A549 (cell line): ENCODE data around the gene ATP5PD. TPM values are rescaled to one million over a fixed set of nuclear protein-coding genes. Genes with fewer than 3 reads are reported as not detected.
A peak's percentile ranks its signal among the peaks of the same experiment; 100 is the strongest.
"Not testable (repeated sequence)": the region's sequence is repeated elsewhere in the genome, so short reads cannot be mapped to it uniquely, and the experiment has no call there.

Experiments
- ATAC-seq, 2 experiments: fragments of 200-7000 bp in 1 of 2; fragments of >200 bp in 1 of 2; cut with Nextera tagmentation in 1 of 2; cut with Tn5 transposase in 1 of 2; 3 replicates each; pipeline versions ENCODE4 v1.8.0 to v1.9.1; 2018 to 2020; ENCODE audit warnings: mild to moderate bottlenecking in 1 of 2, moderate library complexity in 1 of 2
- CTCF ChIA-PET: fragments of 300-600 bp; sonication (Branson Sonifier 250); formaldehyde crosslinking; extraction: SDS; loops from one replicate; lab custom pipeline; 2021; ENCODE audit warnings: antibody characterized with exemption, inconsistent platforms; lab: Yijun Ruan, JAX
- POLR2A ChIA-PET: fragments of 350-600 bp; formaldehyde crosslinking; extraction: SDS; loops from one replicate; lab custom pipeline; 2021; ENCODE audit warnings: antibody characterized with exemption, inconsistent platforms; lab: Yijun Ruan, JAX
- DNase-seq, 2 experiments: peaks; one replicate each; pipeline versions ENCODE4 v3.0.0 to v3.0.0-alpha.2; 2011 to 2016; ENCODE audit warnings: low read depth in 1 of 2, low spot score in 1 of 2
- FAIRE-seq: peaks from 2 replicates; lab custom pipeline; 2011; peaks lifted over from hg19 to GRCh38; lab: Jason Lieb, UNC
- H3K27ac ChIP-seq, 2 experiments: fragments of >200 bp; sonication (Bioruptor Twin); formaldehyde crosslinking; 3 replicates each; pipeline ENCODE4 v1.5.1; 2016 to 2017
- H3K4me1 ChIP-seq: fragments of >200 bp; sonication (Bioruptor Twin); formaldehyde crosslinking; 3 replicates; pipeline ENCODE4 v1.6.1; 2016
- H3K4me2 ChIP-seq: fragments of >200 bp; sonication (Bioruptor Twin); formaldehyde crosslinking; 3 replicates; pipeline ENCODE4 v1.6.1; 2016
- H3K4me3 ChIP-seq: fragments of >200 bp; sonication (Bioruptor Twin); formaldehyde crosslinking; 3 replicates; pipeline ENCODE4 v1.5.1; 2016
- H3K9me3 ChIP-seq: fragments of >200 bp; sonication (Bioruptor Twin); formaldehyde crosslinking; 3 replicates; pipeline ENCODE4 v1.6.1; 2016
- ATOH8 ChIP-seq: fragments of 250-450 bp; sonication (Bioruptor Pico); IDR thresholded peaks from 2 replicates; pipeline ENCODE4 v1.5.0; 2020; ENCODE audit warnings: low read depth, mild to moderate bottlenecking, moderate library complexity
- HMGXB4 ChIP-seq: fragments of 250-450 bp; sonication (Bioruptor Pico); IDR thresholded peaks from 2 replicates; pipeline ENCODE4 v1.5.0; 2021; ENCODE audit warnings: mild to moderate bottlenecking, moderate library complexity, borderline replicate concordance
- MAFK ChIP-seq: fragments of 450-650 bp; IDR thresholded peaks from 2 replicates; pipeline ENCODE4 v1.6.1; 2014; ENCODE audit not compliant: partially characterized antibody
- NPAS2 ChIP-seq: fragments of 250-450 bp; sonication (Bioruptor Pico); IDR thresholded peaks from 2 replicates; pipeline ENCODE4 v1.8.0; 2022; ENCODE audit warnings: mild to moderate bottlenecking, moderate library complexity, borderline replicate concordance
- NR3C1 ChIP-seq: fragments of >200 bp; sonication (Bioruptor Twin); formaldehyde crosslinking; IDR thresholded peaks from 3 replicates; pipeline ENCODE4 v1.6.1; 2017
- RFX5 ChIP-seq: fragments of 450-650 bp; IDR thresholded peaks from 2 replicates; pipeline ENCODE4 v1.7.1; 2014; ENCODE audit warnings: antibody characterized with exemption, mild to moderate bottlenecking, moderate library complexity
- WGBS: methylation state at CpG from one replicate; pipeline ENCODE4 v1.1.6; 2017; ENCODE audit errors: missing lambda C conversion rate; 5-methylcytosine and 5-hydroxymethylcytosine counted together
- polyA plus RNA-seq, 4 experiments: library from polyadenylated mRNA; depleted of rRNA in 3 of 4; stranded (reverse); fragments of >200 nt; fragmentation: RNase III in 1 of 4; extraction: RNeasy Plus Mini Kit Qiagen cat#74134 plus additional on column Dnase treatment in 1 of 4; gene quantifications; 2 replicates in 3 of 4; 3 replicates in 1 of 4; pipeline ENCODE4 v1.2.3, GENCODE V29; 2011 to 2017

The ATP5PD gene
- polyA plus RNA-seq, 2 of the 4 experiments (the other 2 are of a cell fraction): 333 to 463 TPM

- TF ChIP-seq HMGXB4 (CRISPR knock-in tag) (no peak), MAFK (no peak), ATOH8 (CRISPR knock-in tag) (no peak)
Measured at GRCh38 chr17:75030161-75030560, 16.6 kb downstream of the ATP5PD start (continued).

- ChIA-PET POLR2A (interaction anchor here (4.4 kb wide), 1 partner anchor 14 kb away, joined by 19 read pairs; the partner anchor contains the start of gene MRPL58), CTCF (interaction anchor here (1.3 to 6.2 kb wide), 7 partner anchors 14 to 69 kb away, joined by 3 to 56 read pairs (median 27); partner anchors contain the start of genes CDR2L and MRPL58)
- not testable (repeated sequence) for H3K9me3 ChIP-seq, H3K4me1 ChIP-seq, H3K4me3 ChIP-seq, DNase-seq, FAIRE-seq, ATAC-seq, H3K27ac ChIP-seq, H3K4me2 ChIP-seq
- WGBS: 88% methylated on average over 2 of the region's 2 CpGs
Measured at GRCh38 chr17:75026650-75027049, 20.1 kb downstream of the ATP5PD start.

- WGBS: 93% methylated on average over 9 of the region's 9 CpGs
- not testable (repeated sequence) for H3K4me3 ChIP-seq, ATAC-seq, H3K4me1 ChIP-seq, FAIRE-seq, H3K9me3 ChIP-seq, DNase-seq, H3K27ac ChIP-seq, H3K4me2 ChIP-seq
- ChIA-PET POLR2A (interaction anchor here (4.4 kb wide), 1 partner anchor 13 kb away, joined by 19 read pairs; the partner anchor contains the start of gene MRPL58), CTCF (interaction anchor here (1.6 to 5.2 kb wide), 5 partner anchors 13 to 68 kb away, joined by 4 to 45 read pairs (median 27); partner anchors contain the start of genes CDR2L and MRPL58)
Measured at GRCh38 chr17:75025398-75025734, 21.4 kb downstream of the ATP5PD start.

GRCh38 chr17:75024686-75025397 is 21.9 kb downstream of the ATP5PD start:
- Histone ChIP-seq H3K4me1 (no peaks in the 10 kb centered on the region), H3K27ac (no peak overlapping the region), H3K4me2 (no peak overlapping the region), H3K4me3 (no peak overlapping the region), H3K9me3 (no peaks in the 10 kb centered on the region)
- TF ChIP-seq MAFK: peak; percentile 44
- TF ChIP-seq RFX5: no peak
- 48% methylated on average over 10 of the region's 10 CpGs for WGBS
- FAIRE-seq: no peak
- POLR2A ChIA-PET: interaction anchor here (1.2 to 4.4 kb wide), 2 partner anchors 13 to 53 kb away, joined by 4 to 19 read pairs; partner anchors contain the start of genes HID1 and MRPL58
- CTCF ChIA-PET: interaction anchor here (1.0 to 5.2 kb wide), 8 partner anchors 9 to 177 kb away, joined by 3 to 45 read pairs (median 6); partner anchors contain the start of genes CDR2L, MRPL58 and OTOP2
- DNase-seq: no peak
- peak in 1 of 2 experiments; percentile 67; a peak in 3 of 6 replicates for ATAC-seq

GRCh38 chr17:75020331-75021110 is 26.2 kb downstream of the ATP5PD start:
- DNase-seq (no peak), FAIRE-seq (no peak), ATAC-seq (no peak)
- Histone ChIP-seq H3K27ac (no peak overlapping the region), H3K4me1 (no peaks in the 10 kb centered on the region), H3K4me2 (no peak overlapping the region), H3K4me3 (no peak overlapping the region)
- ChIA-PET POLR2A (interaction anchor here (1.2 kb wide), 1 partner anchor 33 kb away, joined by 4 read pairs; the partner anchor contains the start of gene CDR2L), CTCF (interaction anchor here (0.9 to 2.7 kb wide), 5 partner anchors 9 to 31 kb away, joined by 3 to 7 read pairs (median 4); partner anchors contain the start of gene MRPL58)
- WGBS: 91% methylated on average over 19 of the region's 19 CpGs
- TF ChIP-seq NPAS2 (CRISPR knock-in tag): no peak
- TF ChIP-seq NR3C1: no peak
- TF ChIP-seq, all 56 proteins: peak for 0
- no peaks in the 10 kb centered on the region for H3K9me3 ChIP-seq
